Lung (tissue), 12 donors: ENCODE results near the gene FANK1. TPM values are rescaled to one million over a fixed set of nuclear protein-coding genes. Genes with fewer than 3 reads are reported as not detected.
A peak's percentile ranks its signal among the peaks of the same experiment; 100 is the strongest.
"Not testable (repeated sequence)": the region's sequence is repeated elsewhere in the genome, so short reads cannot be mapped to it uniquely, and the experiment has no call there.

Source experiments
- ATAC-seq: fragments of 200-7000 bp; cut with Tn5 transposase; one replicate; pipeline ENCODE4 v1.9.1; 2020; ENCODE audit warnings: moderate number of reproducible peaks; ENCODE audit not compliant: insufficient read depth, low FRiP score
- DNase-seq, 3 donors: peaks; one replicate each; pipeline ENCODE4 v3.0.0-alpha.2; 2013 to 2017
- H3K27ac ChIP-seq, 2 donors: one replicate each; pipeline ENCODE4 v1.5.1; 2013; ENCODE audit warnings: mild to moderate bottlenecking in 2 of 2, moderate library complexity in 2 of 2, control low read depth in 1 of 2, inconsistent platforms in 1 of 2, low read depth in 1 of 2, low read length in 1 of 2
- H3K27me3 ChIP-seq, 3 donors: one replicate each; pipeline ENCODE4 v1.5.1; 2013; ENCODE audit warnings: low read length in 2 of 3; ENCODE audit not compliant: control insufficient read depth in 3 of 3, insufficient read depth in 3 of 3
- H3K36me3 ChIP-seq, 4 donors: one replicate each; pipeline ENCODE4 v1.5.1; 2013; ENCODE audit warnings: low read length in 4 of 4, mild to moderate bottlenecking in 1 of 4, moderate library complexity in 1 of 4; ENCODE audit not compliant: control insufficient read depth in 4 of 4, insufficient read depth in 4 of 4
- H3K4me1 ChIP-seq, 5 donors: one replicate each; pipeline ENCODE4 v1.5.1; 2013; ENCODE audit warnings: low read length in 5 of 5, mild to moderate bottlenecking in 2 of 5, moderate library complexity in 1 of 5; ENCODE audit not compliant: control insufficient read depth in 5 of 5, insufficient read depth in 5 of 5
- H3K4me3 ChIP-seq: one replicate; pipeline ENCODE4 v1.5.1; 2013; ENCODE audit warnings: mild to moderate bottlenecking, control low read depth, moderate library complexity
- H3K9ac ChIP-seq, 2 donors: one replicate each; pipeline ENCODE4 v1.5.1; 2013; ENCODE audit warnings: low read length in 2 of 2, control low read depth in 1 of 2; ENCODE audit not compliant: insufficient read depth in 1 of 2
- H3K9me3 ChIP-seq, 4 donors: one replicate each; pipeline ENCODE4 v1.5.1; 2013; ENCODE audit warnings: low read length in 3 of 4, mild to moderate bottlenecking in 1 of 4, moderate library complexity in 1 of 4; ENCODE audit not compliant: control insufficient read depth in 4 of 4, insufficient read depth in 3 of 4
- CTCF ChIP-seq: IDR thresholded peaks from 2 replicates; pipeline ENCODE4 v1.5.1; 2012; ENCODE audit warnings: mild to moderate bottlenecking; ENCODE audit errors: control extremely low read depth, extremely low read depth
- WGBS, 2 donors: extraction: QIAGEN DNeasy Blood & Tissue Kit; methylation state at CpG; one replicate each; pipeline ENCODE4 v1.1.7; 2013; 5-methylcytosine and 5-hydroxymethylcytosine counted together
- polyA plus RNA-seq, 2 donors: library from polyadenylated mRNA; stranded (reverse); fragments of 200-250 nt; gene quantifications; one replicate each; pipeline ENCODE4 v1.2.1, GENCODE V29; 2013
- total RNA-seq, 2 donors: library from RNA; depleted of rRNA in 1 of 2; stranded (reverse); fragments of >200 nt in 1 of 2; gene quantifications; one replicate each; pipeline ENCODE4 v1.2.1, GENCODE V29; 2014 to 2021
- donor health status: control.
- donor health status: control.
- donor health status: Bipolar disorder and iron deficiency.
- donor health status: healthy.
- donor health status: DM: yes; HTN: yes; CAD: no.

Gene FANK1
- total and polyA plus RNA-seq, 4 donors, result 8.7 to 18.4 (median 13.7) TPM

DNA sequence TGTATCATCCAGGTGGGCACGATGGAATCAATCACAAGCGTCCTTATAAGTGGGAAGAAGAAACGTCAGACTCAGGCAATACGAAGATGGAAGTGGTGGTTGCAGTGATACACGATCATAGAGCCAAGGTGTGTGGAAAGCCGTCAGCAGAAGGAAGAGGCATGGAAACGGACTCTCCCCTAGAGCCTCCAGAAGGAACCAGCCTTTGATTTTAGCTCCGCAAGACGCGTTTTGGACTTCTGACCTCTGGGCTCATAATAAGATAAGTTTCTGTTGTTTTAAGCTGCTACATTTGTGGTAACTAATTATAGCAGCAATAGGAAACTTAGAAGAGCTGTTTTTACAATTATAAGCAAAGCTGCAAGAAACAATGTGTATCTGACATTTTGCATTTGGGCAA lies 14.8 kb downstream of the FANK1 start:
- no peak for DNase-seq
- no peak for TF ChIP-seq CTCF
- no peaks in the 10 kb centered on the region for H3K36me3 ChIP-seq
- no peak overlapping the region for H3K9ac ChIP-seq
- no peaks in the 10 kb centered on the region for H3K27me3 ChIP-seq
- H3K9me3 ChIP-seq, result peaks cover 0 to 4% (median 0%) of the 10 kb centered on the region in 4 donors
- WGBS, 2 donors, result 88 to 89% methylated on average over 10 of the region's 10 CpGs
- no peak for ATAC-seq
- H3K4me1 ChIP-seq, result peaks cover 0 to 8% (median 0%) of the 10 kb centered on the region in 5 donors
- no peak overlapping the region for H3K27ac ChIP-seq
- no peak overlapping the region for H3K4me3 ChIP-seq

- DNase-seq, result no peak
- 46 to 77% methylated on average over 4 of the region's 4 CpGs for WGBS, 2 donors
- no peak overlapping the region for H3K27ac ChIP-seq
Observed at GRCh38 chr10:125911990-125912389, 15.6 kb downstream of the FANK1 start.

DNA sequence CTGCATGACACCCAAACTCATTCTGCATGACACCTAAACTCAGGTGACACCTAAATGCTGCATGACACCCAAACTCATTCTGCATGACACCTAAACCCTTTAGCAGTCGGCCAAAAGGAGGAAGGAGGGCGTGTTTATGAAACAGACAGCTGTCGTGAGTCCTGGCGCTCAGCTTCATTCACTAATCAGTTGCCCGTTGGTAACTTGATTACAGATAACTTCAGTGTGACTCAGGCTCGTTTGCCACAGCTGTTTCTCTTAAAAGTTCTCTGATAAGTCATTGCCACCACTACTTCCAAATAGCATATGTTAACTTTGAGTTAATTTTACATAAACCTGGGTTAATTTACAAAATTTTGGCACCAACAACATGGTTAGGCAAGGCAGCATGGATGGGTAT lies 16.9 kb downstream of the FANK1 start:
- H3K27me3 ChIP-seq, ATAC-seq, H3K4me3 ChIP-seq, DNase-seq, H3K4me1 ChIP-seq, H3K36me3 ChIP-seq, H3K9ac ChIP-seq, H3K9me3 ChIP-seq, H3K27ac ChIP-seq: not testable (repeated sequence)
- WGBS, 2 donors, result 64 to 67% methylated on average over 6 of the region's 6 CpGs

More at GRCh38 chr10:125911990-125912389, 15.6 kb downstream of the FANK1 start:
- Histone ChIP-seq H3K4me1 (peaks cover 0 to 8% (median 0%) of the 10 kb centered on the region in 5 donors), H3K9ac (no peak overlapping the region), H3K36me3 (no peaks in the 10 kb centered on the region), H3K27me3 (no peaks in the 10 kb centered on the region), H3K9me3 (peaks cover 0 to 4% (median 0%) of the 10 kb centered on the region in 4 donors), H3K4me3 (no peak overlapping the region)
- ATAC-seq, result no peak
- TF ChIP-seq CTCF, result no peak

DNA sequence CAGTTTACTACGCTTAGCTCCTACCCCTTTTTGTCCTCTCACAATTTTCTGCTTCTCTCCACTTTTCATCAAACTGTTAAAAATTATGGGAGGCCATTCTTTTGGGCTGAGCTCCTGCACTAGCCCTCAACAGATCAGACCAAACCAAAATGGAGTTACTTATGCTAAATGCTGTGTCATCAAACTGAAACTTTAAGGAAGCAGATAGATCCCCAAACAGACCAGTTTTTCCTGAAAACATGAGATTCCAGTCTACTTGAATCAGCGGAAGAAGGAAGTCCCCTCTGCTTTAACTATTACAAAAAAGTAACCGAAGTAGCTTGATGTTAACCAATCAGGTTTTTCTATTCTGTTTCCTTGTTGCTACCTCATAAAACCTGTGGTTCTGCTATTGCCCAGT lies 20.6 kb downstream of the FANK1 start:
- Histone ChIP-seq H3K9ac (no peak overlapping the region), H3K9me3 (peaks cover 0 to 2% (median 0%) of the 10 kb centered on the region in 4 donors), H3K27ac (no peak overlapping the region), H3K27me3 (no peaks in the 10 kb centered on the region), H3K4me3 (no peak overlapping the region), H3K36me3 (no peaks in the 10 kb centered on the region), H3K4me1 (peaks cover 0 to 4% (median 0%) of the 10 kb centered on the region in 5 donors)
- TF ChIP-seq CTCF, result no peak
- WGBS, 2 donors, result 61 to 69% methylated on average over 3 of the region's 3 CpGs
- ATAC-seq (no peak), DNase-seq (no peak)

- not testable (repeated sequence) for H3K27ac ChIP-seq, H3K9me3 ChIP-seq, H3K4me3 ChIP-seq, H3K4me1 ChIP-seq, DNase-seq, H3K9ac ChIP-seq, H3K27me3 ChIP-seq, H3K36me3 ChIP-seq
- WGBS, 2 donors, result 89 to 90% methylated on average over 8 of the region's 8 CpGs
- peak; percentile 19 for ATAC-seq
Observed at GRCh38 chr10:125917704-125918361, 21.5 kb downstream of the FANK1 start.

GRCh38 chr10:125921643-125922306 lies 25.4 kb downstream of the FANK1 start:
- not testable (repeated sequence) for H3K4me1 ChIP-seq, H3K27me3 ChIP-seq, H3K36me3 ChIP-seq, H3K9ac ChIP-seq, DNase-seq, H3K27ac ChIP-seq, H3K4me3 ChIP-seq, H3K9me3 ChIP-seq, ATAC-seq
- 93 to 97% methylated on average over 2 of the region's 2 CpGs for WGBS, 2 donors
